H1 (cell line): ENCODE measurements around the gene SLITRK2. TPM values are rescaled to one million over a fixed set of nuclear protein-coding genes. Genes with fewer than 3 reads are reported as not detected.

Experiments used
- CTCF ChIA-PET: fragments of 300-600 bp; sonication (Branson Sonifier 250); formaldehyde crosslinking; loops from one replicate; lab custom pipeline; 2021; ENCODE audit not compliant: partially characterized antibody; lab: Charles Lee
- POLR2A ChIA-PET: fragments of 300-600 bp; sonication (Branson Sonifier 250); formaldehyde crosslinking; loops from one replicate; lab custom pipeline; 2021; ENCODE audit warnings: inconsistent platforms; ENCODE audit not compliant: partially characterized antibody; lab: Charles Lee
- DNase-seq, 2 experiments: peaks; one replicate each; pipeline versions ENCODE4 v3.0.0 to v3.0.0-alpha.2; 2010 to 2022; ENCODE audit warnings: low spot score in 2 of 2, low read depth in 1 of 2, mixed read lengths in 1 of 2
- FAIRE-seq: peaks from 2 replicates; lab custom pipeline; 2011; peaks lifted over from hg19 to GRCh38; lab: Jason Lieb, UNC
- H2AFZ ChIP-seq: 2 replicates; pipeline ENCODE4 v1.8.1; 2012; ENCODE audit warnings: low read length, inconsistent platforms
- H2AK5ac ChIP-seq: 2 replicates; pipeline ENCODE4 v1.6.1; 2013; ENCODE audit warnings: low read depth, low read length
- H2BK120ac ChIP-seq: replicated peaks from 2 replicates; pipeline ENCODE3; 2013; ENCODE audit warnings: low read depth, low read length, inconsistent platforms
- H2BK12ac ChIP-seq: 2 replicates; pipeline ENCODE4 v1.6.1; 2013; ENCODE audit warnings: low read depth, low read length
- H2BK15ac ChIP-seq: 2 replicates; pipeline ENCODE4 v1.6.1; 2013; ENCODE audit warnings: low read length
- H2BK20ac ChIP-seq: 2 replicates; pipeline ENCODE4 v1.6.1; 2013; ENCODE audit warnings: low read length
- H2BK5ac ChIP-seq: 2 replicates; pipeline ENCODE4 v1.6.1; 2013; ENCODE audit warnings: low read depth, low read length
- H3K14ac ChIP-seq: 2 replicates; pipeline ENCODE4 v1.6.1; 2013; ENCODE audit warnings: inconsistent platforms; ENCODE audit not compliant: insufficient read length
- H3K18ac ChIP-seq: 2 replicates; pipeline ENCODE4 v1.6.1; 2013; ENCODE audit warnings: low read length; ENCODE audit errors: extremely low read depth
- H3K23ac ChIP-seq: 2 replicates; pipeline ENCODE4 v1.6.1; 2013; ENCODE audit warnings: inconsistent platforms; ENCODE audit not compliant: insufficient read length
- H3K23me2 ChIP-seq: 2 replicates; pipeline ENCODE4 v1.6.1; 2013; ENCODE audit warnings: low read depth, low read length
- H3K27ac ChIP-seq: 2 replicates; pipeline ENCODE4 v1.6.1; 2011; ENCODE audit warnings: low read depth, low read length, inconsistent platforms
- H3K27me3 ChIP-seq, 4 experiments: replicated peaks in 1 of 4; 1 replicate in 1 of 4; 2 replicates in 3 of 4; pipeline versions ENCODE4 v1.6.1 to v1.8.1; 2011 to 2013; ENCODE audit warnings: low read length in 3 of 4, mild to moderate bottlenecking in 3 of 4, inconsistent platforms in 2 of 4, mixed read lengths in 2 of 4, moderate library complexity in 1 of 4; ENCODE audit not compliant: control insufficient read depth in 3 of 4, insufficient read depth in 3 of 4; ENCODE audit errors: extremely low read depth in 1 of 4
- H3K36me3 ChIP-seq, 4 experiments: 2 replicates each; pipeline versions ENCODE4 v1.6.1 to v1.8.1; 2011 to 2013; ENCODE audit warnings: mild to moderate bottlenecking in 4 of 4, low read length in 3 of 4, moderate library complexity in 2 of 4, control low read depth in 1 of 4, inconsistent platforms in 1 of 4; ENCODE audit not compliant: insufficient read depth in 4 of 4, control insufficient read depth in 2 of 4
- H3K4ac ChIP-seq: replicated peaks from 2 replicates; pipeline ENCODE3; 2013; ENCODE audit warnings: low read length, low read depth, mixed read lengths, inconsistent platforms; ENCODE audit not compliant: insufficient read length
- H3K4me1 ChIP-seq, 4 experiments: replicated peaks in 1 of 4; 1 replicate in 1 of 4; 2 replicates in 3 of 4; pipeline versions ENCODE4 v1.6.1 to v1.8.1; 2011 to 2013; ENCODE audit warnings: low read length in 3 of 4, inconsistent platforms in 2 of 4, mixed read lengths in 1 of 4; ENCODE audit not compliant: insufficient read depth in 4 of 4, control insufficient read depth in 3 of 4
- H3K4me2 ChIP-seq, 2 experiments: 2 replicates each; pipeline versions ENCODE4 v1.6.1 to v1.8.1; 2011 to 2013; ENCODE audit warnings: low read depth in 2 of 2, low read length in 2 of 2, control low read depth in 1 of 2, inconsistent platforms in 1 of 2, mild to moderate bottlenecking in 1 of 2; ENCODE audit not compliant: insufficient read depth in 1 of 2
- H3K4me3 ChIP-seq, 4 experiments: fragments of 200-600, 300-600 bp in 1 of 4; sonication (generic), shearing (Covaris generic), sonication (Bioruptor Twin) in 1 of 4; 2 replicates each; pipeline versions ENCODE4 v1.5.1 to v1.8.1; 2011 to 2016; ENCODE audit warnings: low read length in 4 of 4, low read depth in 3 of 4, control low read depth in 2 of 4, inconsistent platforms in 2 of 4, mild to moderate bottlenecking in 2 of 4, mixed read lengths in 1 of 4, moderate library complexity in 1 of 4; ENCODE audit not compliant: insufficient read depth in 2 of 4; ENCODE audit errors: extremely low read depth in 1 of 4
- H3K56ac ChIP-seq: replicated peaks from 2 replicates; pipeline ENCODE3; 2013; ENCODE audit warnings: low read depth, mild to moderate bottlenecking, mixed read lengths, low read length, inconsistent platforms; ENCODE audit not compliant: insufficient read length
- H3K79me1 ChIP-seq: 2 replicates; pipeline ENCODE4 v1.6.1; 2013; ENCODE audit warnings: low read depth, low read length, control low read depth
- H3K79me2 ChIP-seq, 2 experiments: 2 replicates each; pipeline versions ENCODE4 v1.6.1 to v1.8.1; 2012 to 2013; ENCODE audit warnings: low read length in 2 of 2, mild to moderate bottlenecking in 2 of 2, inconsistent platforms in 1 of 2; ENCODE audit not compliant: insufficient read depth in 2 of 2, control insufficient read depth in 1 of 2
- H3K9ac ChIP-seq, 4 experiments: replicated peaks in 1 of 4; 1 replicate in 1 of 4; 2 replicates in 3 of 4; pipeline versions ENCODE4 v1.6.1 to v1.8.1; 2011 to 2013; ENCODE audit warnings: low read depth in 3 of 4, low read length in 3 of 4, control low read depth in 2 of 4, mild to moderate bottlenecking in 2 of 4, moderate library complexity in 2 of 4, inconsistent platforms in 1 of 4; ENCODE audit errors: extremely low read depth in 1 of 4
- H3K9me3 ChIP-seq, 2 experiments: 2 replicates each; pipeline versions ENCODE4 v1.6.1 to v1.8.1; 2012 to 2013; ENCODE audit warnings: mild to moderate bottlenecking in 2 of 2, moderate library complexity in 2 of 2, control low read depth in 1 of 2, inconsistent platforms in 1 of 2, low read depth in 1 of 2, low read length in 1 of 2, mixed read lengths in 1 of 2; ENCODE audit not compliant: insufficient read depth in 2 of 2
- H4K20me1 ChIP-seq, 2 experiments: replicated peaks in 1 of 2; 2 replicates each; pipeline versions ENCODE3 to v1.8.1; 2011 to 2013; ENCODE audit warnings: inconsistent platforms in 2 of 2, low read length in 2 of 2, mild to moderate bottlenecking in 1 of 2; ENCODE audit not compliant: insufficient read depth in 2 of 2, control insufficient read depth in 1 of 2
- H4K5ac ChIP-seq: 2 replicates; pipeline ENCODE4 v1.6.1; 2013; ENCODE audit warnings: low read length, low read depth, mixed read lengths, inconsistent platforms; ENCODE audit not compliant: insufficient read length
- H4K8ac ChIP-seq: 2 replicates; pipeline ENCODE4 v1.8.0; 2013; ENCODE audit warnings: mild to moderate bottlenecking, moderate library complexity, low read length, inconsistent platforms; ENCODE audit not compliant: insufficient read depth; ENCODE audit errors: extremely low read depth
- H4K91ac ChIP-seq: replicated peaks from 2 replicates; pipeline ENCODE3; 2013; ENCODE audit warnings: low read length, mixed read lengths, inconsistent platforms; ENCODE audit not compliant: insufficient read length
- BACH1 ChIP-seq: IDR thresholded peaks from 2 replicates; pipeline ENCODE4 v1.6.1; 2012; ENCODE audit warnings: low read length, improper control_type of control experiment
- TEAD4 ChIP-seq: IDR thresholded peaks from 2 replicates; pipeline ENCODE4 v1.6.1; 2012; ENCODE audit warnings: low read depth, low read length, inconsistent platforms, mixed read lengths
- WGBS, 2 experiments: shearing (Covaris generic) in 1 of 2; methylation state at CpG; one replicate each; pipeline versions ENCODE4 v1.1.6 to v1.1.7; 2013 to 2015; ENCODE audit warnings: low lambda C conversion rate in 2 of 2, mixed read lengths in 2 of 2, inconsistent platforms in 1 of 2, low coverage in 1 of 2, missing lambda C conversion rate in 1 of 2; ENCODE audit not compliant: insufficient replicate concordance in 2 of 2, insufficient coverage in 1 of 2, insufficient read length in 1 of 2; ENCODE audit errors: extremely low coverage in 1 of 2, missing lambda C conversion rate in 1 of 2; 5-methylcytosine and 5-hydroxymethylcytosine counted together
- polyA plus RNA-seq, 7 experiments: library from polyadenylated mRNA; depleted of rRNA in 3 of 7; stranded (reverse) in 5 of 7; unstranded in 2 of 7; fragments of >200 nt in 5 of 7; fragments of 200-250 nt in 2 of 7; gene quantifications; 1 replicate in 5 of 7; 2 replicates in 1 of 7; 4 replicates in 1 of 7; pipeline versions ENCODE4 v1.2.1 to v1.2.3, GENCODE V29; 2011 to 2013; ENCODE audit warnings: missing spikeins in 2 of 7, mixed read lengths in 2 of 7
- total RNA-seq: library from RNA; stranded (reverse); fragmentation: NEBNext Ultra II Directional; extraction: Animal tissue kit (Norgen Biotek cat#: 25700); gene quantifications from 2 replicates; pipeline ENCODE4 v1.2.1, GENCODE V29; 2021

The SLITRK2 gene
- total and polyA plus RNA-seq, 2 of the 8 experiments (the other 6 are each of a cell fraction or from before 2014, with no cell fraction given): 0.14 to 0.39 TPM

- Histone ChIP-seq H3K79me1 (no peaks in the 10 kb centered on the region), H3K23me2 (peaks cover 6% of the 10 kb centered on the region; the same call in 1 of the 2 replicates), H3K9me3 (no peaks in the 10 kb centered on the region), H2AK5ac (no peak overlapping the region), H2BK5ac (no peak overlapping the region), H3K27me3 (no peaks in the 10 kb centered on the region), H3K4me3 (no peak overlapping the region), H3K18ac (no peak overlapping the region), H2BK15ac (no peak overlapping the region), H3K4me2 (no peak overlapping the region), H3K9ac (no peak overlapping the region)
- FAIRE-seq: no peak
- DNase-seq: no peak
- CTCF ChIA-PET: interaction anchor here (0.8 to 1.0 kb wide), 2 partner anchors 9 to 26 kb away, joined by 3 to 4 read pairs; no protein-coding TSS in a partner anchor
- 0 out of 2 replicates have a peak, but pooled peaks have one; percentile 26 for TF ChIP-seq TEAD4
- TF ChIP-seq BACH1: no peak
- TF ChIP-seq, all 59 proteins: peak for 1
- H2AFZ ChIP-seq: no peak overlapping the region
- H2BK12ac ChIP-seq: no peak overlapping the region
- no peak overlapping the region for H4K5ac ChIP-seq
- no peak overlapping the region for H4K91ac ChIP-seq
- H3K4ac ChIP-seq: no peak overlapping the region
- H3K27ac ChIP-seq: no peak overlapping the region
- no peak overlapping the region for H3K23ac ChIP-seq
- no peak overlapping the region for H4K8ac ChIP-seq
- no peak overlapping the region for H3K14ac ChIP-seq
- H3K4me1 ChIP-seq: peaks cover 0 to 1% (median 0%) of the 10 kb centered on the region in 4 experiments; a peak in 2 of 7 replicates
- no peaks in the 10 kb centered on the region for H4K20me1 ChIP-seq
- H3K36me3 ChIP-seq: no peaks in the 10 kb centered on the region
- POLR2A ChIA-PET: no interaction called here
- H3K79me2 ChIP-seq: no peaks in the 10 kb centered on the region
- H3K56ac ChIP-seq: no peak overlapping the region
- no peak overlapping the region for H2BK120ac ChIP-seq
- H2BK20ac ChIP-seq: no peak overlapping the region
- 100% methylated on average over 1 of the region's 2 CpGs; no CpG with 5 or more reads in 1 of the 2 experiments for WGBS, 2 experiments
Measured at GRCh38 chrX:145848448-145848847, 30.8 kb downstream of the SLITRK2 start.
